Erythroblast (primary cell): Measurements from ENCODE around the gene UNC5A.

Experiments
- DNase-seq, 2 experiments: peaks; one replicate each; lab custom pipeline; 2025; lab: John Stamatoyannopoulos, UW
- GATA1 ChIP-seq: IDR thresholded peaks from 2 replicates; pipeline ENCODE4 v1.6.1; 2011; ENCODE audit warnings: low read depth, mild to moderate bottlenecking, control low read depth, low read length, moderate library complexity
- POLR2A ChIP-seq: IDR thresholded peaks from 2 replicates; pipeline ENCODE4 v1.6.1; 2011; ENCODE audit warnings: mild to moderate bottlenecking, low read length

UNC5A gene

GRCh38 chr5:176827736-176828414, 17.5 kb downstream of the UNC5A start:
- TF ChIP-seq POLR2A (no peak), GATA1 (no peak)
- no peak for DNase-seq

GRCh38 chr5:176829320-176829719, 19.0 kb downstream of the UNC5A start:
- no peak for DNase-seq
- TF ChIP-seq GATA1 (no peak), POLR2A (no peak)

- TF ChIP-seq GATA1 = no peak
- TF ChIP-seq POLR2A = no peak
- DNase-seq = no peak
Observed at GRCh38 chr5:176830422-176830994, 20.1 kb downstream of the UNC5A start.

- no peak for TF ChIP-seq GATA1
- no peak for TF ChIP-seq POLR2A
- DNase-seq = no peak
Observed at GRCh38 chr5:176830995-176831423, 20.6 kb downstream of the UNC5A start.

GRCh38 chr5:176831425-176831824, 21.1 kb downstream of the UNC5A start:
- DNase-seq = no peak
- TF ChIP-seq GATA1 = no peak
- TF ChIP-seq POLR2A = no peak

- DNase-seq = no peak
- TF ChIP-seq POLR2A (no peak), GATA1 (no peak)
Observed at GRCh38 chr5:176832162-176832561, 21.8 kb downstream of the UNC5A start.

- TF ChIP-seq POLR2A (no peak), GATA1 (no peak)
- no peak for DNase-seq
Observed at GRCh38 chr5:176833286-176833685, 22.9 kb downstream of the UNC5A start.

GRCh38 chr5:176835918-176836317, 25.6 kb downstream of the UNC5A start:
- DNase-seq = no peak
- no peak for TF ChIP-seq POLR2A
- no peak for TF ChIP-seq GATA1

GRCh38 chr5:176836811-176837706, 26.7 kb downstream of the UNC5A start:
- DNase-seq = no peak
- no peak for TF ChIP-seq GATA1
- no peak for TF ChIP-seq POLR2A

GRCh38 chr5:176837707-176838115, 27.4 kb downstream of the UNC5A start:
- peak; percentile 84 to 87 for DNase-seq
- TF ChIP-seq POLR2A (no peak), GATA1 (no peak)

GRCh38 chr5:176843673-176844072, 33.3 kb downstream of the UNC5A start:
- DNase-seq = no peak
- TF ChIP-seq POLR2A (no peak), GATA1 (no peak)

GRCh38 chr5:176844281-176844680, 33.9 kb downstream of the UNC5A start:
- TF ChIP-seq POLR2A (no peak), GATA1 (no peak)
- DNase-seq = no peak

GRCh38 chr5:176844706-176845391, 34.5 kb downstream of the UNC5A start:
- TF ChIP-seq POLR2A (no peak), GATA1 (no peak)
- no peak for DNase-seq
